Retinal pigment epithelial cell (primary cell): ENCODE data around the gene SF3B6.

Experiments used
- DNase-seq: peaks from one replicate; pipeline ENCODE4 v3.0.0-alpha.2; 2010; ENCODE audit warnings: low read depth
- H3K4me3 ChIP-seq: 2 replicates; pipeline ENCODE4 v1.5.1; 2011; ENCODE audit warnings: mild to moderate bottlenecking, low read length, control low read depth, moderate library complexity
- TF ChIP-seq, protein P1 (sequence below): conservative IDR thresholded peaks from 2 replicates; pipeline ENCODE4 v1.5.1; 2011; ENCODE audit warnings: low read depth, low read length, control low read depth, inconsistent platforms

The SF3B6 gene

DNA sequence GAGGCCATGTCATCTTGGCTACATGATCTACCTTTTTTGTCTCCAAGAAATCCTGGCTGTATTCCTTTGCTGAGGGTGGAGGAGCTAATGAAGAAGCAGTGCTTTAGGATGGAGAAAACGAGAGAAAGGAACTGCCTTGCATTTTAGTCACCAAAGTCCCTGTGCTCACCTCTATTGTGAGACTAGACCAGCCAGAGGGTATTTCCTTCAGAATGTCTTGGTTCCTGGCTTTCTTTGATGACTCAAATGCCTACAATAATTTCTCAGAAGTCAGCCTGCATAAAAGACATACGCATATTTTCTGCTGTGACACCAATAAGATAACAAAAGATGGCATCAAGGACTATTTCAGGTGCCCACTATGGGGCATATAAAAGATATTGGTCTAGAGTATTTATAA lies 10.8 kb downstream of the SF3B6 start:
- no peak overlapping the region for H3K4me3 ChIP-seq
- TF ChIP-seq, protein P1, sequence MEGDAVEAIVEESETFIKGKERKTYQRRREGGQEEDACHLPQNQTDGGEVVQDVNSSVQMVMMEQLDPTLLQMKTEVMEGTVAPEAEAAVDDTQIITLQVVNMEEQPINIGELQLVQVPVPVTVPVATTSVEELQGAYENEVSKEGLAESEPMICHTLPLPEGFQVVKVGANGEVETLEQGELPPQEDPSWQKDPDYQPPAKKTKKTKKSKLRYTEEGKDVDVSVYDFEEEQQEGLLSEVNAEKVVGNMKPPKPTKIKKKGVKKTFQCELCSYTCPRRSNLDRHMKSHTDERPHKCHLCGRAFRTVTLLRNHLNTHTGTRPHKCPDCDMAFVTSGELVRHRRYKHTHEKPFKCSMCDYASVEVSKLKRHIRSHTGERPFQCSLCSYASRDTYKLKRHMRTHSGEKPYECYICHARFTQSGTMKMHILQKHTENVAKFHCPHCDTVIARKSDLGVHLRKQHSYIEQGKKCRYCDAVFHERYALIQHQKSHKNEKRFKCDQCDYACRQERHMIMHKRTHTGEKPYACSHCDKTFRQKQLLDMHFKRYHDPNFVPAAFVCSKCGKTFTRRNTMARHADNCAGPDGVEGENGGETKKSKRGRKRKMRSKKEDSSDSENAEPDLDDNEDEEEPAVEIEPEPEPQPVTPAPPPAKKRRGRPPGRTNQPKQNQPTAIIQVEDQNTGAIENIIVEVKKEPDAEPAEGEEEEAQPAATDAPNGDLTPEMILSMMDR = no peak
- no peak for DNase-seq

GRCh38 chr2:24058564-24059271 lies 17.4 kb downstream of the SF3B6 start:
- DNase-seq = no peak
- no peak overlapping the region for H3K4me3 ChIP-seq
- TF ChIP-seq, protein P1 = no peak

DNA sequence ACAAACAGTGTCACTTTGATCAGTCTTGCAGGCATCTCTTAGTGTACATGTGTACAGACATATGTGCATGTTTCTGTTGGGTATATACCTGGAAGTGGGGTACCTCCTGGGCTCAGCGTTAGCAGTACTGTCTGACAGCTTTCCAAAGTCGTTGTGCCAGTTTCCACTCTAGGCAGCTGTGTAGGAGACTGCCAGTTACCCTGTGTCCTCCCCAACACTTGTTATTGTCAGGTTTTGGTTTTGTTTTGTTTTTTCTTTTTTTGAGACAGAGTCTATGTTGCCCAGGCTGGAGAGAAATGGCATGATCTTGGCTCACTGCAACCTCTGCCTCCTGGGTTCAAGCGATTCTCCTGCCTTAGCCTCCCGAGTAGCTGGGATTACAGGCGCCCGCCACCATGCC lies 20.4 kb downstream of the SF3B6 start:
- no peak overlapping the region for H3K4me3 ChIP-seq
- TF ChIP-seq, protein P1 = no peak
- no peak for DNase-seq

DNA sequence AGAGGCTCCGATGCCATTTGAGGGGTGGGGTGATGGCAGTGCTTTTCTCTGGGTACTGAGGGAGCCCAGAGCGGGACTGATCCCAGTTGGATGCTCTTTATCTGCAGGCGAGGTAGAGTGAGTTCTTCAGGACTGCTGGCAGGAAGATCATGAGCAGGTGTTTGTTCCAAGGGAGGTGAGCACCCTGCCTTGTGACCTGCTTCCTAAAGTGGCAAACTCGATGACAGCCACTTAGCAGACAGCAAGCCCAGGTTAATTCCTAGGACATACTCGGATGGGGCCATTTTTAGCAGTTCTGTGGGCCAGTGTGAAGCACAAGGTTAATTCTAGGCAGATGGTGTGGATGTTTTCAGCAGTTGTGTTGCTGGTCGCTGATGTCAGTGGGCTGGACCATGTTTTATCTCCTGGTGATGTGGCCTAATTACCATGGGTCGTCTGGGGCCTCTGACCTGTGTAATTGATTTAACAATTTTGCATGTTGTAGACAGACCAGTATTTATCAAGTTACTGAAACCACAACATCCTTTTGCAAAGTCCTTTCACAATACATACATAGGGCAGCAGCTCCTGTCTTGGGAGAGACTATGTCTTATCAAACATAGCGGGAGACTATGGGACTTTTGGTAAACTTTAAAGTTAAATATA lies 21.6 kb downstream of the SF3B6 start:
- H3K4me3 ChIP-seq = no peak overlapping the region
- TF ChIP-seq, protein P1 = no peak
- DNase-seq = no peak

DNA sequence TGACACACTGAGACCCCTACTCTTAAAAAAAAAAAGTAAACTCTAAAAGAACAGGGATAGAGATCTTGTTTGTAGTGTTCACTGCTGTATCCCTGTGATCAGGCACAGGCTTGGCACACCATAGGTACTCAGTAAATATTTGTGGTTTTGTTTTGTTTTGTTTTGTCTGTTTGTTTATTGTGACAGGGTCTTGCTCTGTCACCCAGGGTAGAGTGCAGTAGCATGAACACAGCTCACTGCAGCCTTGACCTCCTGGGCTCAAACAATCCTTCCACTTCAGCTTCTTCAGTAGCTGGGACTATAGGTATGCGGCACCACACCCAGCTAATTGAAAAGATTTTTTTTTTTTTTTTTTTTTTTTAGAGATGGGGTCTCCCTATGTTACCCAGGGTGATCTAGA lies 23.2 kb downstream of the SF3B6 start:
- TF ChIP-seq, protein P1 = no peak

DNA sequence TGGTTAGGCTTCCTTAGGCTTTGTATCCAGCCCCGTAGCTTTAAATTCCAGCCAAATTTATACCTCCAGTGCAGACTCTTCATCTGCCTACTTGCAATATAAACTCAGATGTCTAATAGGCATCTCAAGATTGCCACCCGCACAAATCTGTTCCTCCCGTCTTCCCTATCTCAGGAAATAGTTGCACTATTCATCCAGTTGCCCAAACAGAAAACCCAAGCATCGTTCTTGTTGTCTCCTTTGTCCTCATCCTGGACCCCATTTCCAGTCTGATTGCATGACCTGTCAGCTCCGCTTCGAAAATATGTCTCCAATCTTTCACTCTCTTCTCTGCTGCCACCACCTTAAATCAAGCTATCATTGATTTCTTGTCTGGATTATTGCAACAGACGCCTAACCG lies 24.3 kb downstream of the SF3B6 start:
- TF ChIP-seq, protein P1 = no peak
- DNase-seq = no peak
- H3K4me3 ChIP-seq = no peak overlapping the region

More for the DNA sequence above, 23.2 kb downstream of the SF3B6 start:
- no peak for DNase-seq
- H3K4me3 ChIP-seq = no peak overlapping the region
